Rectal smooth muscle tissue (tissue), 1 donor: ENCODE results near the gene SLC35F3.
"Not testable (repeated sequence)": the region's sequence is repeated elsewhere in the genome, so short reads cannot be mapped to it uniquely, and the experiment has no call there.

Experiments used
- H3K27ac ChIP-seq: one replicate; pipeline ENCODE4 v1.7.0; 2013; ENCODE audit warnings: low read depth, low read length, inconsistent platforms
- H3K27me3 ChIP-seq: one replicate; pipeline ENCODE4 v1.7.0; 2013; ENCODE audit warnings: low read length; ENCODE audit not compliant: control insufficient read depth, insufficient read depth
- H3K36me3 ChIP-seq: one replicate; pipeline ENCODE4 v1.7.0; 2013; ENCODE audit warnings: low read length; ENCODE audit not compliant: control insufficient read depth, insufficient read depth
- H3K4me1 ChIP-seq: one replicate; pipeline ENCODE4 v1.7.0; 2013; ENCODE audit warnings: low read length; ENCODE audit not compliant: control insufficient read depth, insufficient read depth
- H3K4me3 ChIP-seq: one replicate; pipeline ENCODE4 v1.7.0; 2013; ENCODE audit warnings: low read length
- H3K9ac ChIP-seq: one replicate; pipeline ENCODE4 v1.7.0; 2013; ENCODE audit warnings: low read length

SLC35F3 gene

GRCh38 chr1:234200566-234200965, 296.1 kb downstream of the SLC35F3 start:
- no peaks in the 10 kb centered on the region for H3K27me3 ChIP-seq
- H3K4me3 ChIP-seq, result no peak overlapping the region
- no peaks in the 10 kb centered on the region for H3K4me1 ChIP-seq
- no peak overlapping the region for H3K9ac ChIP-seq
- H3K27ac ChIP-seq, result no peak overlapping the region
- H3K36me3 ChIP-seq, result no peaks in the 10 kb centered on the region

- Histone ChIP-seq H3K4me3 (no peak overlapping the region), H3K27me3 (no peaks in the 10 kb centered on the region), H3K9ac (no peak overlapping the region), H3K4me1 (no peaks in the 10 kb centered on the region), H3K36me3 (no peaks in the 10 kb centered on the region), H3K27ac (no peak overlapping the region)
These were observed 297.1 kb downstream of the SLC35F3 start for GRCh38 chr1:234201600-234201999.

GRCh38 chr1:234205966-234206365, 301.5 kb downstream of the SLC35F3 start:
- no peaks in the 10 kb centered on the region for H3K36me3 ChIP-seq
- no peaks in the 10 kb centered on the region for H3K27me3 ChIP-seq
- no peak overlapping the region for H3K9ac ChIP-seq
- H3K27ac ChIP-seq, result no peak overlapping the region
- H3K4me1 ChIP-seq, result no peaks in the 10 kb centered on the region
- no peak overlapping the region for H3K4me3 ChIP-seq

- Histone ChIP-seq H3K9ac (no peak overlapping the region), H3K4me1 (no peaks in the 10 kb centered on the region), H3K27ac (no peak overlapping the region), H3K4me3 (no peak overlapping the region), H3K36me3 (no peaks in the 10 kb centered on the region), H3K27me3 (no peaks in the 10 kb centered on the region)
These were observed 302.3 kb downstream of the SLC35F3 start for GRCh38 chr1:234206651-234207284.

- no peak overlapping the region for H3K27ac ChIP-seq
- no peaks in the 10 kb centered on the region for H3K4me1 ChIP-seq
- no peak overlapping the region for H3K4me3 ChIP-seq
- H3K9ac ChIP-seq, result no peak overlapping the region
- H3K36me3 ChIP-seq, result no peaks in the 10 kb centered on the region
- H3K27me3 ChIP-seq, result no peaks in the 10 kb centered on the region
These were observed 303.9 kb downstream of the SLC35F3 start for GRCh38 chr1:234208351-234208750.

- Histone ChIP-seq H3K36me3 (no peaks in the 10 kb centered on the region), H3K4me1 (no peaks in the 10 kb centered on the region), H3K27me3 (no peaks in the 10 kb centered on the region), H3K4me3 (no peak overlapping the region), H3K9ac (no peak overlapping the region), H3K27ac (no peak overlapping the region)
These were observed 304.3 kb downstream of the SLC35F3 start for GRCh38 chr1:234208791-234209190.

GRCh38 chr1:234210429-234210828, 306.0 kb downstream of the SLC35F3 start:
- not testable (repeated sequence) for H3K36me3 ChIP-seq, H3K9ac ChIP-seq, H3K27ac ChIP-seq, H3K4me1 ChIP-seq, H3K27me3 ChIP-seq, H3K4me3 ChIP-seq

- H3K4me1 ChIP-seq, H3K36me3 ChIP-seq, H3K4me3 ChIP-seq, H3K27ac ChIP-seq, H3K9ac ChIP-seq, H3K27me3 ChIP-seq: not testable (repeated sequence)
These were observed 307.4 kb downstream of the SLC35F3 start for GRCh38 chr1:234211855-234212254.

- no peak overlapping the region for H3K9ac ChIP-seq
- H3K27ac ChIP-seq, result no peak overlapping the region
- H3K4me1 ChIP-seq, result no peaks in the 10 kb centered on the region
- H3K27me3 ChIP-seq, result peaks cover 7% of the 10 kb centered on the region
- no peak overlapping the region for H3K4me3 ChIP-seq
- H3K36me3 ChIP-seq, result no peaks in the 10 kb centered on the region
These were observed 308.5 kb downstream of the SLC35F3 start for GRCh38 chr1:234212764-234213657.

- H3K27me3 ChIP-seq, result peaks cover 7% of the 10 kb centered on the region
- H3K9ac ChIP-seq, result no peak overlapping the region
These were observed 309.2 kb downstream of the SLC35F3 start for GRCh38 chr1:234213658-234214128.

GRCh38 chr1:234214129-234214910, 309.8 kb downstream of the SLC35F3 start:
- Histone ChIP-seq H3K27me3 (peaks cover 7% of the 10 kb centered on the region), H3K36me3 (no peaks in the 10 kb centered on the region), H3K4me3 (peak overlapping the region; percentile 51), H3K4me1 (no peaks in the 10 kb centered on the region), H3K27ac (no peak overlapping the region), H3K9ac (no peak overlapping the region)

More at GRCh38 chr1:234213658-234214128, 309.2 kb downstream of the SLC35F3 start:
- H3K4me1 ChIP-seq, result no peaks in the 10 kb centered on the region
- no peaks in the 10 kb centered on the region for H3K36me3 ChIP-seq
- peak overlapping the region; percentile 51 for H3K4me3 ChIP-seq
- H3K27ac ChIP-seq, result no peak overlapping the region
